Fibroblast of pulmonary artery (primary cell): ENCODE results near the gene SPRN.

Source experiments
- DNase-seq: peaks from one replicate; pipeline ENCODE4 v3.0.0-alpha.2; 2010; ENCODE audit warnings: low read depth
- H3K4me3 ChIP-seq: replicated peaks from 2 replicates; pipeline ENCODE4 v1.5.1; 2011; ENCODE audit warnings: low read depth, mild to moderate bottlenecking, control low read depth, low read length, moderate library complexity
- TF ChIP-seq, protein P1 (sequence below): IDR thresholded peaks from 2 replicates; pipeline ENCODE4 v1.5.1; 2011; ENCODE audit warnings: mild to moderate bottlenecking, control low read depth, low read length, inconsistent platforms; ENCODE audit errors: missing control alignments

SPRN gene

DNA sequence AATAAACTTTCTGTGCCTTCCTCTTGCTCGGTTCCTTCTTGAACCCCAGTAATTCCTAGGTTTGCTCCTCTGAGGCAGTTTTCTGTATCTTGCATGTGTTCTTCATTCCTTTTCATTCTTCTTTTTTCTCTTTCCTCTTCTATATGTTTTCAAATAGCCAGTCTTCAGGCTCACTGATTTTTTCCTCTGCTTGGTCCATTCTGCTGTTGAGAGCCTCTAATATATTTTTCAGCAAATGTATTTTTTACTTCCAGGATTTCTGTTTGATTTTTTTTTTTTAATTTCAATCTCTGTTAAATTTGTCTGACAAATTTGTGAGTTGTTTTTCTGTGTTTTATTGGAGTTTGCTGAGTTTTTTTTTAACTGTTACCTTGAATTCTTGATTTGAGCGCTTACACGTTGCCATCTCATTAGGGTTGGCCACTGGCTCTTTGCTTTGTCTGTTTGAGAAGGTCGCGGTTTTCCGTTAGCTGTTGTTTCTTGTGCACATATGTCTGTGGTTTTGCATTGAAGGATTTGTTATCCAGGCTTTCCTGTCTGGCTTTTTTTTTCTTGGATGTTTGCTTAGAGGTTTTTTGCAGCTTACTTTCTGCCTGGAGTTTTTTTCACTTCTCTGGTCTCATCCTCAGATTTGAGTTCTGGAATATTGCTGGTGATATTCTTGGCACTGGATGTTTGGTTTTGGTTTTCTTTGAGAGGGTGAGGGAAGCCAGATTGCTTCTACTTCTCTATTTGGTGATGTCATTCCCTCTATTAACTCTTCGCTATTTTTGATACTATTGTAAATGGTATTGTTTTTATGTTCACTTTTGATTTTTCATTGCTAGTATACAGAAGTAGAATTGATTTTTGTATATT, 12.7 kb downstream of the SPRN start:
- TF ChIP-seq, protein P1, sequence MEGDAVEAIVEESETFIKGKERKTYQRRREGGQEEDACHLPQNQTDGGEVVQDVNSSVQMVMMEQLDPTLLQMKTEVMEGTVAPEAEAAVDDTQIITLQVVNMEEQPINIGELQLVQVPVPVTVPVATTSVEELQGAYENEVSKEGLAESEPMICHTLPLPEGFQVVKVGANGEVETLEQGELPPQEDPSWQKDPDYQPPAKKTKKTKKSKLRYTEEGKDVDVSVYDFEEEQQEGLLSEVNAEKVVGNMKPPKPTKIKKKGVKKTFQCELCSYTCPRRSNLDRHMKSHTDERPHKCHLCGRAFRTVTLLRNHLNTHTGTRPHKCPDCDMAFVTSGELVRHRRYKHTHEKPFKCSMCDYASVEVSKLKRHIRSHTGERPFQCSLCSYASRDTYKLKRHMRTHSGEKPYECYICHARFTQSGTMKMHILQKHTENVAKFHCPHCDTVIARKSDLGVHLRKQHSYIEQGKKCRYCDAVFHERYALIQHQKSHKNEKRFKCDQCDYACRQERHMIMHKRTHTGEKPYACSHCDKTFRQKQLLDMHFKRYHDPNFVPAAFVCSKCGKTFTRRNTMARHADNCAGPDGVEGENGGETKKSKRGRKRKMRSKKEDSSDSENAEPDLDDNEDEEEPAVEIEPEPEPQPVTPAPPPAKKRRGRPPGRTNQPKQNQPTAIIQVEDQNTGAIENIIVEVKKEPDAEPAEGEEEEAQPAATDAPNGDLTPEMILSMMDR: no peak
- no peak for DNase-seq
- H3K4me3 ChIP-seq: no peak overlapping the region

DNA sequence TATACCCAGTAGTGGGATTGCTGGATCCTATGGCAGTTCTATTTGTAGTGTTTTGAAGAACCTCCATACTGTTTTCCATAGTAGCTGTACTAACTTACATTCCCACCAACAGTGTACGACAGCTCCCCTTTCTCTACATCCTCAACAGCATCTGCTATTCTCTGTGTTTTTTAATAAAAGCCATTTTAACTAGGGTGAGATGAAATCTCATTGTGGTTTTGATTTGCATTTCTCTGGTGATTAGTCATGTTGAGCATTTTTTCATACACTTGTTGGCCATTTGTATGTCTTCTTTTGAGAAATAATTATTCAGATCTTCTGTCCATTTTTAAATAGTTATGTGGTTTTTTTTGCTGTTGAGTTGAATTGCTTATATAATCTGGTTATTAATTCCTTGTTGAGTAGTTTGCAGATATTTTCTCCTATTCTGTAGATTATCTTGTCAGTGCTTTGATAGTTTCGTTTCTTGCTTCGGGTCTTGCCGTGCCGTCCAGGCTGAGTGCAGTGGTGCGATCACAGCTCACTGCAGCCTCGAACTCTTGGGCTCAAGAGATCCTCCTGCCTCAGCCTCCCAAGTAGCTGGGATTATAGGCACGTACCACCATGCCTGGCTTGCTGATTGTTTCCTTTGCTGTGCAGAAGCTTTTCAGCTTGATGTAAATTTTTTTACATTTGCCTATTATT, 18.4 kb downstream of the SPRN start:
- no peak for DNase-seq
- TF ChIP-seq, protein P1: no peak
- no peak overlapping the region for H3K4me3 ChIP-seq

DNA sequence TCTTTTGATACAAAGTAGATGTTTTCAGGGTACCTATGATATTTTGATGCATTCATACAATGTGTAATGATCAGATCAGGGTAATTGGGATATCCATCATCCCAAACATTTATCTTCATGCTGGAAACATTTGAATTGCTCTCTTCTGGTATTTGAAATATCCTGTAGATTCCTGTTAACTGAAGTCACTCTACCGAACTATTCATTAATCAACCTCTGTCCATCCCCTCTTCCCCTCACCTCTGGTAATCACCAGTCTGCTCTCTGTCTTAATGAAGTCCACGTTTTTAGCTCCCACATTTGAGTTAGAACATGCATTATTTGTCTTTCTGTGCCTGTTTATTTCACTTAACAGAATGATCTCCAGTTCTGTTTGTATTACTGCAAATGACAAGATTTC, 19.2 kb downstream of the SPRN start:
- no peak overlapping the region for H3K4me3 ChIP-seq
- DNase-seq: no peak
- TF ChIP-seq, protein P1: no peak

DNA sequence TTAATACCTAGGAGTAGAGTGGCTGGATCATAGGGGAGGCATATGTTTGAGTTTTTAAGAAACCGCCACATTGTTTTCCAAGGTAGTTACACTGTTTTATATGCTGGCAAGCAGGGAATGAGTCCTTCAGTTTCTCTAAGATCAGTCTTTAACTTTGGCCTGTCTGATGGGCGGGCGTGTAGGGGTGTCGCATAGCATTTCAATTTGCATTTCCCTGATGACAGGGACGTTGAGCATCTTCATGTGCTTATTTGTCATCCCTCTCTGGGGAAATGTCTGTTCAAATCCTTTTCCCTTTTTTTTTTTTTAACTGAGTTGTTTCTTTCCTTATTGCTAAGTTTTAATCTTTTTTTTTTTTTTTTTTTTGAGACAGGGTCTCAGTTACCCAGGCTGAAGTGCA, 20.6 kb downstream of the SPRN start:
- TF ChIP-seq, protein P1: no peak
- no peak for DNase-seq
- H3K4me3 ChIP-seq: no peak overlapping the region

DNA sequence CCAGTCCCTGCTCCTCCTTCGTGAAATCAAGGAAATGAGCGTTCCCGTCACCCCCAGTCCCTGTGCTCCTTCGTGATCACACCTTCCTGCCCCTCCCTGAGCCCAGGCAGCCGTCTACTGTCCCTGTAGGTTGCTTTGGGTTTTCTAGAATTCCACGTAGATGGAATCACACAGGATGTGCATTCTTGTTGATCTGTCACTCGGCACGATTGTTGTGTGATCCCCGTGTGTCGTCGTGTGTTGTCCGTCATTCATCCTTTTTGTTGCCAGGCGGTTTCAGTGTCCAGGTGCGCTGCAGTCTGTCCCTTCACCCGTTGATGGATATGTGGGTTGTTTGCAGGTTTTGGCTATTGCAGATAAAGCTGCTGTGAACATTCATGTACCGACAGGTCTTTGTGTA, 21.1 kb downstream of the SPRN start:
- TF ChIP-seq, protein P1: no peak
- no peak overlapping the region for H3K4me3 ChIP-seq
- DNase-seq: no peak

DNA sequence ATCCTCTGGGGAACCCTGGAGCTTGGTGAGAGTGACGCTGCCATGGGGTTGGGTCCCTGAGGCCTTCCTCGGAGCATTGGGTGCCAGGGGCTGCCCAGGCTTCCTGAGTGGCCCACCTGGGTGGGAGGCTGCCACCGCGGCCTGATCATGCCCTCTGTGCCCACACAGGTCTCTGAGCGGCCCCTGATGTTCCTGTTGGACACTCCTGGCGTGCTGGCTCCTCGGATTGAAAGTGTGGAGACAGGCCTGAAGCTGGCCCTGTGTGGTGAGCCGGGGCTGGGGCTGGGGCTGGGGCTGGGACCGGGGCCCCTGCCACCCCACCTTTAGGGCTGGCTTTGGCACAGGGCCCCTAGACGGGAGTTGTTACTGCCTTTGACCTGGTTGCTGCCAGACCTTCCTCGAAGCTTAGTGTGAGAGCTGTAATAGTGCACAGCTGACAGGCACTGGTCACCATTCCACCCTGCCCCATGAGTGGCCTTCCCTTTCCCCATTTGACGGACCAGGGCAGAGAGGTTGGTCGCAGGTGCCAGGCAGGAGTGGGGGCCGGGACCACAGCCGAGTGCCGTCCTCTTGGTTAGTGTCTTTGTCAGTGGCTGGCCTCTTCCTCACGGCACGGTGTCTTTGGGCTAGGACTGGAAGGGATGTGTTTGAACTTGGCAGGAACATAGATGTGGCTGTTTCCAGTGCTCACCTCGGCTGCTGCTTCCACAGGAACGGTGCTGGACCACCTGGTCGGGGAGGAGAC, 22.3 kb downstream of the SPRN start:
- DNase-seq: no peak
- TF ChIP-seq, protein P1: no peak
- no peak overlapping the region for H3K4me3 ChIP-seq
